Peyer's patch (tissue), 4 donors: ENCODE data around the gene LOXHD1. TPM values are rescaled to one million over a fixed set of nuclear protein-coding genes. Genes with fewer than 3 reads are reported as not detected.

Experiments used
- DNase-seq, 3 donors: peaks; one replicate each; pipeline ENCODE4 v3.0.0-alpha.2; 2017 to 2019
- H3K27ac ChIP-seq, 4 donors: fragments of 200-600 bp; sonication (generic); one replicate each; pipeline ENCODE4 v1.5.1; 2016 to 2019
- H3K27me3 ChIP-seq, 2 donors: fragments of 200-600 bp; sonication (generic); one replicate each; pipeline ENCODE4 v1.5.1; 2019
- H3K36me3 ChIP-seq, 3 donors: fragments of 200-600 bp; sonication (generic); one replicate each; pipeline ENCODE4 v1.5.1; 2016 to 2019
- H3K4me1 ChIP-seq, 4 donors: fragments of 200-600 bp; sonication (generic); one replicate each; pipeline ENCODE4 v1.5.1; 2016 to 2019
- H3K4me3 ChIP-seq, 4 donors: fragments of 200-600 bp; sonication (generic); 1 replicate in 3 of 4; 2 replicates in 1 of 4; pipeline ENCODE4 v1.5.1; 2016 to 2019; ENCODE audit warnings: mild to moderate bottlenecking in 1 of 4
- H3K9me3 ChIP-seq, 4 donors: fragments of 200-600 bp; sonication (generic); one replicate each; pipeline ENCODE4 v1.5.1; 2016 to 2019; ENCODE audit warnings: mild to moderate bottlenecking in 1 of 4
- POLR2A ChIP-seq, 2 donors: fragments of 450-650 bp; IDR thresholded peaks; one replicate each; pipeline ENCODE4 v1.5.1; 2017; ENCODE audit warnings: antibody characterized with exemption in 2 of 2, mild to moderate bottlenecking in 2 of 2, moderate library complexity in 2 of 2
- total RNA-seq, 4 donors: library from RNA; depleted of rRNA; stranded (reverse); fragments of >200 nt; gene quantifications; one replicate each; pipeline ENCODE4 v1.1.0, GENCODE V29; 2016
- TF ChIP-seq, protein P1 (sequence below), 6 experiments: fragments of 450-650 bp in 4 of 6; fragments of 200-600 bp in 2 of 6; sonication (generic) in 1 of 6; IDR thresholded peaks; one replicate each; pipeline ENCODE4 v1.5.1; 2017 to 2019; ENCODE audit warnings: antibody characterized with exemption in 6 of 6, mild to moderate bottlenecking in 3 of 6, moderate library complexity in 1 of 6

Gene LOXHD1
- total RNA-seq, 4 donors from 2014 or later = 0.19 to 0.83 TPM; not detected in 2

GRCh38 chr18:46462523-46462922, 194.5 kb downstream of the LOXHD1 start:
- no peaks in the 10 kb centered on the region for H3K27me3 ChIP-seq
- H3K4me3 ChIP-seq = no peak overlapping the region
- no peak for TF ChIP-seq POLR2A (IDR thresholded peaks at IDR 0.05)
- TF ChIP-seq, protein P1, sequence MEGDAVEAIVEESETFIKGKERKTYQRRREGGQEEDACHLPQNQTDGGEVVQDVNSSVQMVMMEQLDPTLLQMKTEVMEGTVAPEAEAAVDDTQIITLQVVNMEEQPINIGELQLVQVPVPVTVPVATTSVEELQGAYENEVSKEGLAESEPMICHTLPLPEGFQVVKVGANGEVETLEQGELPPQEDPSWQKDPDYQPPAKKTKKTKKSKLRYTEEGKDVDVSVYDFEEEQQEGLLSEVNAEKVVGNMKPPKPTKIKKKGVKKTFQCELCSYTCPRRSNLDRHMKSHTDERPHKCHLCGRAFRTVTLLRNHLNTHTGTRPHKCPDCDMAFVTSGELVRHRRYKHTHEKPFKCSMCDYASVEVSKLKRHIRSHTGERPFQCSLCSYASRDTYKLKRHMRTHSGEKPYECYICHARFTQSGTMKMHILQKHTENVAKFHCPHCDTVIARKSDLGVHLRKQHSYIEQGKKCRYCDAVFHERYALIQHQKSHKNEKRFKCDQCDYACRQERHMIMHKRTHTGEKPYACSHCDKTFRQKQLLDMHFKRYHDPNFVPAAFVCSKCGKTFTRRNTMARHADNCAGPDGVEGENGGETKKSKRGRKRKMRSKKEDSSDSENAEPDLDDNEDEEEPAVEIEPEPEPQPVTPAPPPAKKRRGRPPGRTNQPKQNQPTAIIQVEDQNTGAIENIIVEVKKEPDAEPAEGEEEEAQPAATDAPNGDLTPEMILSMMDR (IDR thresholded peaks at IDR 0.05) = no peak
- no peak for DNase-seq
- no peaks in the 10 kb centered on the region for H3K4me1 ChIP-seq
- no peak overlapping the region for H3K27ac ChIP-seq
- no peaks in the 10 kb centered on the region for H3K36me3 ChIP-seq
- no peaks in the 10 kb centered on the region for H3K9me3 ChIP-seq

GRCh38 chr18:46461993-46462392, 195.0 kb downstream of the LOXHD1 start:
- Histone ChIP-seq H3K27ac (no peak overlapping the region), H3K9me3 (no peaks in the 10 kb centered on the region), H3K4me3 (no peak overlapping the region), H3K4me1 (no peaks in the 10 kb centered on the region), H3K27me3 (no peaks in the 10 kb centered on the region), H3K36me3 (no peaks in the 10 kb centered on the region)
- no peak for TF ChIP-seq POLR2A (IDR thresholded peaks at IDR 0.05)
- no peak for DNase-seq

GRCh38 chr18:46460754-46461153, 196.3 kb downstream of the LOXHD1 start:
- no peaks in the 10 kb centered on the region for H3K9me3 ChIP-seq
- no peaks in the 10 kb centered on the region for H3K27me3 ChIP-seq
- H3K36me3 ChIP-seq = no peaks in the 10 kb centered on the region
- no peak overlapping the region for H3K27ac ChIP-seq
- DNase-seq = no peak
- TF ChIP-seq POLR2A (IDR thresholded peaks at IDR 0.05) = no peak
- TF ChIP-seq, protein P1 (IDR thresholded peaks at IDR 0.05) = no peak
- H3K4me1 ChIP-seq = no peaks in the 10 kb centered on the region
- no peak overlapping the region for H3K4me3 ChIP-seq

- Histone ChIP-seq H3K4me3 (no peak overlapping the region), H3K27ac (no peak overlapping the region), H3K27me3 (no peaks in the 10 kb centered on the region), H3K4me1 (no peaks in the 10 kb centered on the region), H3K9me3 (no peaks in the 10 kb centered on the region), H3K36me3 (no peaks in the 10 kb centered on the region)
- TF ChIP-seq, protein P1 (IDR thresholded peaks at IDR 0.05) = no peak
- no peak for TF ChIP-seq POLR2A (IDR thresholded peaks at IDR 0.05)
- no peak for DNase-seq
These were observed 197.1 kb downstream of the LOXHD1 start for GRCh38 chr18:46459789-46460455.

DNA sequence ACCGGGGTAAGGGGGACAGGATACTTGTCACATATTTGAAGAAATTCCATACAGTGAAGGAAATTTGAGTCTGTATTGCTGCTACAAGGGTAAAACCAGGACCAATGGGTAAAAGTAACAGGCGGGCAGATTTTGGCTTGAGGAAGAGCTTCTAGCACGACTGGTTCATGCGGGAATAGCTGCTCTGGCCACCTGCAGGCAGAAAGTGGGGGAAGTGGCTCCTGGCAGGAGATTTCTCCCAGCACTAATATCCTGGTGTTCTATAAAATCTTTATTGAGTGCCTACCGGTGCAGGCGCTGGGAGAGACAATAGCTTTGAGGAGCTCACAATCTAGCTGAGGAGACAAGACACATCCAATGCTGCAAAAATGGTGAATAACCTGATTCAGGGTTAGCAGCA, 198.5 kb downstream of the LOXHD1 start:
- TF ChIP-seq, protein P1 (IDR thresholded peaks at IDR 0.05) = no peak
- no peak for TF ChIP-seq POLR2A (IDR thresholded peaks at IDR 0.05)
- H3K27me3 ChIP-seq = no peaks in the 10 kb centered on the region
- no peak overlapping the region for H3K4me3 ChIP-seq
- H3K36me3 ChIP-seq = no peaks in the 10 kb centered on the region
- H3K27ac ChIP-seq = no peak overlapping the region
- DNase-seq = no peak
- no peaks in the 10 kb centered on the region for H3K9me3 ChIP-seq
- no peaks in the 10 kb centered on the region for H3K4me1 ChIP-seq

GRCh38 chr18:46456691-46457090, 200.3 kb downstream of the LOXHD1 start:
- DNase-seq = no peak
- no peaks in the 10 kb centered on the region for H3K36me3 ChIP-seq
- H3K27me3 ChIP-seq = no peaks in the 10 kb centered on the region
- H3K4me3 ChIP-seq = no peak overlapping the region
- no peak overlapping the region for H3K27ac ChIP-seq
- H3K9me3 ChIP-seq = no peaks in the 10 kb centered on the region
- H3K4me1 ChIP-seq = no peaks in the 10 kb centered on the region
- no peak for TF ChIP-seq POLR2A (IDR thresholded peaks at IDR 0.05)
- TF ChIP-seq, protein P1 (IDR thresholded peaks at IDR 0.05) = no peak
